RWPE2 (cell line): ENCODE results near the gene LHX6.
A peak's percentile ranks its signal among the peaks of the same experiment; 100 is the strongest.

Experiments used
- ATAC-seq: fragments of 200-7000 bp; cut with Tn5 transposase; 3 replicates; pipeline ENCODE4 v1.9.1; 2021; ENCODE audit warnings: low read depth
- DNase-seq: peaks from one replicate; pipeline ENCODE4 v3.0.0-alpha.2; 2020; ENCODE audit warnings: low spot score
- H3K27ac ChIP-seq: fragments of 450-650 bp; 2 replicates; pipeline ENCODE4 v1.5.1; 2017; ENCODE audit warnings: mild to moderate bottlenecking; ENCODE audit not compliant: poor library complexity, severe bottlenecking
- H3K27me3 ChIP-seq: fragments of 250-450 bp; sonication (Bioruptor Pico); 2 replicates; pipeline ENCODE4 v1.5.1; 2021; ENCODE audit warnings: mild to moderate bottlenecking, moderate library complexity; ENCODE audit not compliant: insufficient read depth, poor library complexity, severe bottlenecking
- H3K36me3 ChIP-seq: fragments of 250-450 bp; sonication (Bioruptor Pico); 2 replicates; pipeline ENCODE4 v1.5.1; 2020; ENCODE audit warnings: low read depth, mild to moderate bottlenecking, moderate library complexity
- H3K4me1 ChIP-seq: fragments of 250-450 bp; sonication (Bioruptor Pico); 2 replicates; pipeline ENCODE4 v1.5.1; 2021; ENCODE audit warnings: mild to moderate bottlenecking, moderate library complexity; ENCODE audit not compliant: insufficient read depth, poor library complexity, severe bottlenecking
- H3K4me3 ChIP-seq: fragments of 250-450 bp; sonication (Bioruptor Pico); 2 replicates; pipeline ENCODE4 v1.5.1; 2021; ENCODE audit warnings: mild to moderate bottlenecking, moderate library complexity; ENCODE audit not compliant: severe bottlenecking
- H3K9me3 ChIP-seq: fragments of 250-450 bp; sonication (Bioruptor Pico); 2 replicates; pipeline ENCODE4 v1.5.1; 2021; ENCODE audit warnings: mild to moderate bottlenecking, moderate library complexity; ENCODE audit not compliant: severe bottlenecking
- TF ChIP-seq, protein P1 (sequence below): fragments of 450-650 bp; IDR thresholded peaks from one replicate; pipeline ENCODE4 v1.5.1; 2017; ENCODE audit warnings: mild to moderate bottlenecking, moderate library complexity; ENCODE audit not compliant: poor library complexity, severe bottlenecking

The LHX6 gene

DNA sequence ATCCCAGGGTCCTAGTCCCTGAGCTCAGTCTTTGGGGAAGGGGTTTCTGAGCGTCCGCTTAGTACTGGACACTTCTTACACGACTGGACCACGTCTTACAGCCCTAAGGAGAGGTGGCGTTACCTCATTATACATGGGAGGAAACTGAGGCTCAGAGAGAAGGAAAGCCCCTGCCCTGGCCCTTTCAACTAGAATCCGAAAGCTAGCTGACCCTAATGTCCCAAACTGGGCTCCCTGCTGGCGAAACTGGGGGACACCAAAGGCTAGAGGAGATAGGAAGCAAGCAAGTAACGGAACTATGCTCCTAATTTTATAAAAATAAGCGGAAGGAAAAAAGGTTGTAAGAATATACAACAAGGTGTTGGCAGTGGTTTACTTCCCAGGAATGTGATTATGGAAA lies 14.2 kb downstream of the LHX6 start:
- H3K9me3 ChIP-seq: no peaks in the 10 kb centered on the region
- H3K27me3 ChIP-seq: peaks cover 12% of the 10 kb centered on the region
- TF ChIP-seq, protein P1, sequence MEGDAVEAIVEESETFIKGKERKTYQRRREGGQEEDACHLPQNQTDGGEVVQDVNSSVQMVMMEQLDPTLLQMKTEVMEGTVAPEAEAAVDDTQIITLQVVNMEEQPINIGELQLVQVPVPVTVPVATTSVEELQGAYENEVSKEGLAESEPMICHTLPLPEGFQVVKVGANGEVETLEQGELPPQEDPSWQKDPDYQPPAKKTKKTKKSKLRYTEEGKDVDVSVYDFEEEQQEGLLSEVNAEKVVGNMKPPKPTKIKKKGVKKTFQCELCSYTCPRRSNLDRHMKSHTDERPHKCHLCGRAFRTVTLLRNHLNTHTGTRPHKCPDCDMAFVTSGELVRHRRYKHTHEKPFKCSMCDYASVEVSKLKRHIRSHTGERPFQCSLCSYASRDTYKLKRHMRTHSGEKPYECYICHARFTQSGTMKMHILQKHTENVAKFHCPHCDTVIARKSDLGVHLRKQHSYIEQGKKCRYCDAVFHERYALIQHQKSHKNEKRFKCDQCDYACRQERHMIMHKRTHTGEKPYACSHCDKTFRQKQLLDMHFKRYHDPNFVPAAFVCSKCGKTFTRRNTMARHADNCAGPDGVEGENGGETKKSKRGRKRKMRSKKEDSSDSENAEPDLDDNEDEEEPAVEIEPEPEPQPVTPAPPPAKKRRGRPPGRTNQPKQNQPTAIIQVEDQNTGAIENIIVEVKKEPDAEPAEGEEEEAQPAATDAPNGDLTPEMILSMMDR: no peak
- peak overlapping the region; percentile 42 for H3K4me3 ChIP-seq
- ATAC-seq: no peak
- DNase-seq: no peak
- H3K36me3 ChIP-seq: no peaks in the 10 kb centered on the region
- H3K27ac ChIP-seq: no peak overlapping the region
- H3K4me1 ChIP-seq: no peaks in the 10 kb centered on the region

DNA sequence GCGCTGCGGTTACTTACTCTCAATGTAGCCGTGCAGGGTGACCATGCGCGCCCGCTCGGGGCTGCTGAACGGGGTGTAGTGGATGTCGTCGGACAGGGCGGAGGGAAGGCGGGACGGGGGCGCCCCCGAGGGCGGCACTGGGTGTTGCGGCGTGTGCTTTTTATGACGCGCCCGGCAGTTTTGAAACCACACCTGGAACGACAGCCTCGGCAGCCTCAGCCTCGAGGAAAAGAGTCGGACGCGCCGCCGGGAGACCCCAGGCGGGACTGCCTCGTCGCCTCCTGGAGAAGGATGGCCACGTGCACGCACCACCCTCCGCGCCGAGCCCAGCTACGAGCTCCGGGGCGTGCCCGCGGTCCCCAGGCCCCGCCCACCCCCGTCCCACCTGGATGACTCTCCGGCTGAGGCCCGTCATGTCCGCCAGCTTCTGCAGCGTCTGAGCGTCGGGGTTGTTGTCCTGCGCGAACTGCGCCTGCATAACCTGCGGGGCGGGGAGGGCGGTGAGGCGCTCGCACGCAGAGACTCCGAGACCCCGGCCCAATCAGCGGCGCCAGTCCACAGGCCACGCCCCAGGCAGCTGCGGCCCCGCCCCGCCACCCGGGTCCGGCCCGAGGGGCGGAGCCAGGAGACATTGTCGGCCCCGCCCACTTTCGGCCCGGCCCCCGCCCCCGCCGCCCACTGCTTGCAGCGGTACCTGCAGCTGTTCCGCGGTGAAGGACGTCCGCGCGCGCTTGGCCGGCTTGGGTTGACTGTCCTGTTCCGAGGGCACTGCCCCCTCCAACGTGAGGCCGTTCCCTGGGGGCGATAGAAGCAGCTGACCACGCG lies 15.0 kb downstream of the LHX6 start:
- Histone ChIP-seq H3K4me1 (no peaks in the 10 kb centered on the region), H3K9me3 (no peaks in the 10 kb centered on the region), H3K36me3 (no peaks in the 10 kb centered on the region), H3K27ac (peak overlapping the region; percentile 16), H3K27me3 (peaks cover 5% of the 10 kb centered on the region), H3K4me3 (peak overlapping the region; percentile 42)
- DNase-seq (peak; percentile 95), ATAC-seq (peak; percentile 95)
- TF ChIP-seq, protein P1: no peak

DNA sequence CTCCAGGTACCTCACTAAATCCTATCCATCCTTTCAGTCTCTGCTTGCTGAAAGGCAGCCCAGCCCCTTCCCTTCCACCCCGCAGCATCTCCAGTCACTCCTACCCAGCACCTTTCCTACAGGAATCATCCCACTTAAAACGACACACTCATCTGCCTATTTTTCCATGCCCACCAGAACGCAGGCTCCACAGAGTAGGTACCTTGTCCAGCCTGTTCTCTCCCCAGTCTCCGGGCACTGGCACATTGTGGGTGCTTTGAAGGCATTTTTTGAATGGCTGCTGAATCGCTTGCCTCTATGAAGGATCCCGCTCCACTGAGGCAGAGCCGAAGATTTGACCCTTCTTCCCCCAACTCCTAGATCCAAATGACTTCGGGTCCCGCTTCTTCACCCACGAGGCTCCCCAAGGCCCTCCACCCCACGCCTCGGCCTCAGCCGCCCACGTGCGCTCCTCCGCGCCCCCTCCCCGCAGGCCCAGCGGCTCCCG lies 15.6 kb downstream of the LHX6 start:
- Histone ChIP-seq H3K27ac (peak overlapping the region; percentile 16), H3K4me3 (peak overlapping the region; percentile 42), H3K36me3 (no peaks in the 10 kb centered on the region), H3K4me1 (no peaks in the 10 kb centered on the region), H3K9me3 (no peaks in the 10 kb centered on the region), H3K27me3 (no peaks in the 10 kb centered on the region)
- no peak for DNase-seq
- ATAC-seq: no peak
- TF ChIP-seq, protein P1: no peak

DNA sequence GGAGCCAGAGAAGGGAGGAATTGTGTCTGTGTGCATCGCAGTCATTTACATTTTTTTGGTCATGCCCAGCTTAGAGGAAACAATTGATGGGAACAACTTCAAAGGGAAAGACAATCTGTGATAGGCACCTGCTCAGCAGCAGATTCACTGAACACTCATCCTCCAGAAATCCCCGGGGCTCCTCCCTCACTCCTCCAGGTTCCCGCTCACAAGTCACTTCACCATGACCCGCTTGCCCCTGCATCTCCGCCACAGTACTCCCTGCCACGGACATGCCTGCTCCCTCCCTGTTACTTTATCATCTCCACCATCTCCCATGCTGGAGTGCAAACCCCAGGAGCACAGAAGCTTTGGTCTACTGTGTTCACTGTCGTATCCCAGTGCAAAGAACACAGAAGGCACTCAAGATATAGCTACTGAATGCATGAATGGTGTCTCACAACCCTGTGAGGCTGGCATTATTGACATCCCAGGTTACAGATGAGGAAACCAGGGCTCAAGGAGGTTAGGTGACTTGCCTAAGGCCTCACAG lies 16.2 kb downstream of the LHX6 start:
- Histone ChIP-seq H3K4me3 (peak overlapping the region; percentile 42), H3K9me3 (no peaks in the 10 kb centered on the region), H3K27ac (no peak overlapping the region), H3K4me1 (no peaks in the 10 kb centered on the region), H3K27me3 (no peaks in the 10 kb centered on the region), H3K36me3 (no peaks in the 10 kb centered on the region)
- ATAC-seq (no peak), DNase-seq (no peak)
- TF ChIP-seq, protein P1: no peak

DNA sequence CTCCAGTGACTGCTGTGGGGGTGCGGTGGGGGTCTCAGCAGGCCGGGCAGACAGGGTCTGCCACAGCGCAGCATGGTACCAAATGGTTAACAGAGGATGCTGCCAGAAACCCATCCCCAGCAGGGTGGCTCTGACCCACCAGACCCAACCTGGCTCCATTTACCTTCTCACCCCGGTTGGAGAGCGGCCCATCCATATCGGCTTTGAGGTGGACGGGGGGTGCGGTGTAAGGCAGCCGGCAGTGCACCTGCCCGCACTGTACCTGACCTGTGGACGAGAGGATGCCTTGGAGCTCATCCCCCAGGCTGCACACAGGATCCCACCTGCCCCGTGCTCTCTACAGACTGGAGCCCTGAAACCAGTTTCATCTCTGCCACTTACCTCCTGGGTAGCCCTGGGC lies 19.3 kb downstream of the LHX6 start:
- Histone ChIP-seq H3K27ac (no peak overlapping the region), H3K9me3 (no peaks in the 10 kb centered on the region), H3K36me3 (no peaks in the 10 kb centered on the region), H3K4me1 (no peaks in the 10 kb centered on the region), H3K27me3 (no peaks in the 10 kb centered on the region), H3K4me3 (no peak overlapping the region)
- DNase-seq: no peak
- TF ChIP-seq, protein P1: no peak
- ATAC-seq: no peak
